Gastroesophageal sphincter (tissue), 3 donors: ENCODE results near the gene DOCK10.

ENCODE experiments used
- EP300 ChIP-seq: sonication (generic); formaldehyde crosslinking; IDR thresholded peaks from one replicate; pipeline ENCODE4 v1.6.1; 2017; ENCODE audit warnings: antibody characterized with exemption, mild to moderate bottlenecking
- POLR2AphosphoS5 ChIP-seq: sonication (generic); formaldehyde crosslinking; IDR thresholded peaks from one replicate; pipeline ENCODE4 v1.6.1; 2017; ENCODE audit warnings: antibody characterized with exemption
- TF ChIP-seq, protein P1 (sequence below), 4 experiments: fragments of 200-600 bp in 2 of 4; fragments of 450-650 bp in 2 of 4; sonication (generic) in 1 of 4; IDR thresholded peaks; one replicate each; pipeline ENCODE4 v1.5.1; 2017 to 2019; ENCODE audit warnings: antibody characterized with exemption in 4 of 4, mild to moderate bottlenecking in 2 of 4, moderate library complexity in 2 of 4

DNA sequence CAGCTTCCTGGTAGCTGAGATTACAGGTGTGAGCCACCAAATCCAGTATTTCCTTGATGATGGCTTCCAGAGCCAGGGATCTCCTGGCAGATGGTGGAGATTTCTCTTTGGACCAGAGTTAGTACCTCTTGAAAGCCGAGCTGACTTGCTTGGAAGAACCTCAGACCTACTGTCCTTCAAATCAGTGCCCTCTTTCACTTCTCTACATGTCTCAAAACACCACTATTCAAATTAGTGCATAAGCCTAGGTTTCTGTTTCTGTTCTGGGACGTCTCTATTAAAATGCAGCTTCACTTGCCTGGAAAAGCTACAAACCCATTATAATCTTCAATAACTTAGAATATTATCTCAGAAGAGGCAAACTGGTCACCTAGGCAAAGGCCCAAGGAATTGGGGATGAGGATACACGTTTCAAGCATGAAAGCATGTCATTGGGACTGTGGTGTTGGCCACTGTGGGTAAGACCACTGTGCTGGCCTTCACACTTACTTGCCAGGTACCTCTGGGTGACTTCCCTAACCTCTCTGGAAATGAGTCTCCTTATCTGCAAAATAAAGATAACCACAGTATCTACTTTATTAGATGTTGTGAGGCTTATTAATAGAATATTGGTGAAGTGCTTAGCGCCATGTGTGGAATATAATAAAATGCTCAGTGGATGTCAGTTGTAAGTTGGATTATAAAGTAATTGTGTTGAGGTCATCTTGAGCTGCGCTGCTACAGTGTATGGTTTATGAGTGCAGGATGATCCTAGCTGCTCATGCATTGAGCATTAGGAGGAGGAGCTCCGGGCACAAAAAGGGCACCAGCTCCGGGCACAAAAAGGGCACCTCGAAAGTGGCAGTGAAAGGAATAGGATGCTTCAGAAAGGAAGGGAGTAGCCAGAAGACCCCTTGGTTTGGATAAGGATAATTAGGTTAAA is 84.5 kb downstream of the DOCK10 start:
- TF ChIP-seq, protein P1, sequence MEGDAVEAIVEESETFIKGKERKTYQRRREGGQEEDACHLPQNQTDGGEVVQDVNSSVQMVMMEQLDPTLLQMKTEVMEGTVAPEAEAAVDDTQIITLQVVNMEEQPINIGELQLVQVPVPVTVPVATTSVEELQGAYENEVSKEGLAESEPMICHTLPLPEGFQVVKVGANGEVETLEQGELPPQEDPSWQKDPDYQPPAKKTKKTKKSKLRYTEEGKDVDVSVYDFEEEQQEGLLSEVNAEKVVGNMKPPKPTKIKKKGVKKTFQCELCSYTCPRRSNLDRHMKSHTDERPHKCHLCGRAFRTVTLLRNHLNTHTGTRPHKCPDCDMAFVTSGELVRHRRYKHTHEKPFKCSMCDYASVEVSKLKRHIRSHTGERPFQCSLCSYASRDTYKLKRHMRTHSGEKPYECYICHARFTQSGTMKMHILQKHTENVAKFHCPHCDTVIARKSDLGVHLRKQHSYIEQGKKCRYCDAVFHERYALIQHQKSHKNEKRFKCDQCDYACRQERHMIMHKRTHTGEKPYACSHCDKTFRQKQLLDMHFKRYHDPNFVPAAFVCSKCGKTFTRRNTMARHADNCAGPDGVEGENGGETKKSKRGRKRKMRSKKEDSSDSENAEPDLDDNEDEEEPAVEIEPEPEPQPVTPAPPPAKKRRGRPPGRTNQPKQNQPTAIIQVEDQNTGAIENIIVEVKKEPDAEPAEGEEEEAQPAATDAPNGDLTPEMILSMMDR (IDR thresholded peaks at IDR 0.05): no peak
- TF ChIP-seq EP300: no peak
- TF ChIP-seq POLR2AphosphoS5: no peak
